HG02623 (cell line): Measurements from ENCODE around the gene PXT1.
"Not testable (repeated sequence)": the region's sequence is repeated elsewhere in the genome, so short reads cannot be mapped to it uniquely, and the experiment has no call there.

ENCODE experiments used
- ATAC-seq: cut with Tn5 transposase; IDR thresholded peaks from one replicate; pipeline ENCODE4 v1.9.1; 2021; ENCODE audit warnings: moderate library complexity; ENCODE audit not compliant: unreplicated experiment

The PXT1 gene

DNA sequence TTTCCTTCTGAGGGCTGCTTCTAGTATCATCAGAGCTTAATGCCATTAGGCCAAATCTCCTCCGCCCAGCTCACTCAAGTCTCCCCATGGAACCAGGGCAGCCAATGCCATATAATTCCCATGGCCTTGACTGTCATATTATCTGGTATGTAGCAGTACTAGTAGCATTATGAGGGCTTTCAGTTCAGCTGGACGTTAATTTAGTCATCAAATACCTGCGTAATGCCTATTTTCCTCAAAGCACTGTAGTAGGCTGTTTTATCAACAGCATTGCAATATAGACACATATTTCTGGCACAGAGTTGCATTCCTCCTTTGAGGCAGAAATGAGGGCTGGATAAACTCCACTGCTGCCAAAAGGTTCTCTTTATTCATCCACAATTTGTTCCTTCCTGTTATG lies 1.8 kb upstream of the PXT1 start:
- no peak for ATAC-seq

DNA sequence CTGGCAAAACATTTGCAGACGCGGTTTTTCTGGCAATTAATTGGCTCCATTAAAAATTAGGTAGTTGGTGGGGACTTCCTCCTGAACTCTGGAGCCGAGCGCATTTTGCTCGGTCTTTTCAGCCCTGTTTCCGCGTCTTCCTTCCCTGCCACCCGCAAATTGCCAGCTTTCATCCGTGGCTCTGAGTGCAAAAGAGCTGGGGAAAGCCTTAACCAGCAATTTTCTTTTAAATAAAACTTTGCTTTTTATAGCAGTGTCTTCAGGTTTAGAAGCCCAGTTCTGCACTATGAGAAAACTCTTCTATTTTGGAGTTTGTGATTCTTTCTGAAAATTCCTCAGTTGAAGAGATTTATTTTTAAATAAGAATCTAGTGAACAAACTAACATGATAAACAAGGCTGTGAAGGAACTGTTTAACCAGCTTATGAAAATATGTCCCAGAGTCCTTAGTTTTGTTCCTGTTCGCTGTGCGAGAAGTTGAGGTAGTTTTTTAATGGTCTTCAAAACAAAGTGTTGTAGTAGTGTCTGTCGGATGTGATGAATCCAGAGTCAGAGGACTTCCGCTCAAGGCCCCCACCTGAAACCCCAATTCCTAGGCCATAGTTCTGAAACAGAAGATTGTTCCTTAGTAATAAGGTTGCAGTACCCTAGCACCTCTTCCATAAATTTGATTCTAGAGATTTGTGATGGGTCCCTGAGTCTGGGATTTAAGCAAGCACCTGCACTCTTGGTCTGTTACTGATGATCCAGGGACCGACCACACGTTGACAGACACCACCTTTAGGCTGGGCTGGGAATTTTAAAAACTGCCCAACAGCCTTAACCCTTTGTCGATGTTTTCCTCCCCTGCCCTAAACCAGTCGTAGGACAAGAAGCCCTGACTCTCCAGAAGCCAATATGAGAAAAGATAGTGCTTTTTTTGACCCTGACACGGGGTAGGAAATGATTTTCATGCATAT lies 1.1 kb upstream of the PXT1 start:
- ATAC-seq = no peak

DNA sequence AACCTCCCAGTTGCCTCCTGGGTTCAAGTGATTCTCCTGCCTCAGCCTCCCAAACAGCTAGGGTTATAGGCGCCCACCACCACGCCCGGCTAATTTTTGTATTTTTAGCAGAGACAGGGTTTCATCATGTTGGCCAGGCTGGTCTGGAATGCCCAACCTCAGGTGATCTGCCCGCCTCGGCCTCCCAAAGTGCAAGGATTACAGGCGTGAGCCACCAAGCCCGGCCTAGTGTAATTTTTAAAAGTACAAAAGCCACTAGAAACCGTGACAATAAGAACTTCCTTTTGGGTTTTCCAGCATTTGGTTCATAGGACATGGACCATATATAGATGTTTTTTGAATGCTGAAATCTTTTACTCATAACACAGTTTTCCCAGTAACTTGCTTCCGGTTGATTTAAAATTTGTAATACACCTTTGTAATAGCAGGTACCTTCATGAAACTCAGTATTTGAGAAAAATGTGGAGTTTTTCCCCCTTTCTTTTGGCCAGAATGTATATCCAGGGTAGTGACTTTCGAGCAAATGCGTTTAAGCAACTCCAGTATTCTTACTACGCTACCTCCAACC lies 467 bp downstream of the PXT1 start:
- no peak for ATAC-seq

DNA sequence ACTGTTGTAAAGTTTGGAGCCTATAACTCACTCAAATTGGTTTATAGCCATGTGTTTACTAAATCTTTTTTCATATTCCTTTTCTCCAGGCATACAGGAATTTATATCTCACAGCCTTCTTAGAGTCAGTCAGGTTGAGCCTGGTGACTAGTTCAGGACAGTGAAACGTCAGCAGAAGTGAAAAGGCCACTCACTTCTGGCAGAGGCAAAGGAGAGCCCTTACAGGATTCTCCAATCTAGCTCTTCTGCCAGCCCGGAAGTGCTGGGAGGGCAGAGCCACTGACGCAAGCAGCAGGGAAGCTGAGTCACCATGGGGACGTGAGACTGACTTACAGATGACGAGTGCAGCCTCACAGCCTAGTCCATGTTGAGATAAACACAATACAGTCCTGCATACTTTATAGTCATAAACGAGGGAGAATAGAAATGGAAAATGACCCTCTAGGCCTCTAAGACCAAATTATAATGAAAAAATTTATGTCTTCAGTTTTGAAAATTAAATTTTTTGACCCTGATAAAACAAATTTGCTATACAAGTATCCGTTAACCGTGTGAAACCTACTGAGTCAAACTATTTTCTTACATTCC lies 1.3 kb downstream of the PXT1 start:
- ATAC-seq = peak; percentile 41

DNA sequence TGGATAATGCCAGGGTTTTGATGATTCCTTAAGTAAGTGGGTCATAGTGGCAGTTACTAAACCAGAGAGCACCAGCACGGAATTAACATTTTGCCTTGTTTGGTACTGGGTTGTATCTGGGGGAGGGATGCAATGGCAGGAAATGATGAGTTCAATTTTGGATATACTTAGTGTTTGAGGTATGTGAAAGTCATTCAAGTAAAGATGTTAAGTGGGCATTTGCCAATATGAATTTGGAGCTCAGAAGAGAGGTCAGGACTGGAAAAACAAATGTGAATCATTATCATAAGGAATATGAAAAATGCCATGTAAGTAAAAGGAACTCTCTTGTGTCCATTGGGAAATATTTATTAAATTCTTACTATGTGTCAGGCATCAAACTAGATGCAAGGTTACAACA lies 6.2 kb downstream of the PXT1 start:
- ATAC-seq = no peak

- no peak for ATAC-seq
Observed at GRCh38 chr6:36432151-36432671, 10.4 kb downstream of the PXT1 start.

- ATAC-seq = no peak
Observed at GRCh38 chr6:36431197-36431596, 11.5 kb downstream of the PXT1 start.

GRCh38 chr6:36430351-36430750 lies 12.3 kb downstream of the PXT1 start:
- ATAC-seq = no peak

DNA sequence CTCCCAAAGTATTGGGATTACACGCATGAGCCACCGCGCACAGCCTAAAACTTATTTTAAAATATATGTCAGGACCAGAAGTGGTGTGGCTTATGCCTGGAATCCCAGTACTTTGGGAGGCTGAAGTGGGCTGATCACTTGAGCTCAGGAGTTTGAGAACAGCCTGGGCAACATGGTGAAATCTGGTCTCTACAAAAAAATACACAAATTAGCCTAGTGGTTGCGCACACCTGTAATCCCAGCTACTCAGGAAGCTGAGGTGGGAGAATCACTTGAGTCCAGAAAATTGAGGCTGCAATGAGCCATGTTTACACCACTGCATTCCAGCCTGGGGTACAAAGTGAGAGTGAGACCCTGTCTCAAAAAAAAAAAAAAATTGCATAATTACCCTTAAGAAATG lies 13.7 kb downstream of the PXT1 start:
- no peak for ATAC-seq

GRCh38 chr6:36426622-36427021 lies 16.0 kb downstream of the PXT1 start:
- no peak for ATAC-seq

GRCh38 chr6:36423101-36423824 lies 19.4 kb downstream of the PXT1 start:
- ATAC-seq = peak; percentile 88

DNA sequence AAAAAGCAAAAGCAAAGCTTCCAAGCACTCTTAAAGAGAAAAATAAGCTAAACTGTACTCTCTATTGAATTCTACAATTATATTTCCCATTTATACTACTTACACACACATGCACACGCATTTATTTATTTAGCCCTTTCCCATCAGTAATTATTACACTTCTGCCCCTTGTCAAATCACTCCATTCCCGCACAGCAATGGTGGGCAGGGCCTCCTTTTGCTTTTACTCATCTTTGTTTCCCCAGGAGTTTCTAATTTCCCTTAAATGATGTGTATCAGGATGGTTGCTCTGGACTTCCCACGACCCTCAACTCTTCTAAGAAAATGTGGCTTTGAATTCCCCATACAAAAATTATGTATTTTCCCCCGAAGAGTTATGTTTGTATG lies 19.9 kb downstream of the PXT1 start:
- ATAC-seq = no peak

GRCh38 chr6:36419310-36419709 lies 23.3 kb downstream of the PXT1 start:
- no peak for ATAC-seq

GRCh38 chr6:36418558-36418957 lies 24.1 kb downstream of the PXT1 start:
- no peak for ATAC-seq

DNA sequence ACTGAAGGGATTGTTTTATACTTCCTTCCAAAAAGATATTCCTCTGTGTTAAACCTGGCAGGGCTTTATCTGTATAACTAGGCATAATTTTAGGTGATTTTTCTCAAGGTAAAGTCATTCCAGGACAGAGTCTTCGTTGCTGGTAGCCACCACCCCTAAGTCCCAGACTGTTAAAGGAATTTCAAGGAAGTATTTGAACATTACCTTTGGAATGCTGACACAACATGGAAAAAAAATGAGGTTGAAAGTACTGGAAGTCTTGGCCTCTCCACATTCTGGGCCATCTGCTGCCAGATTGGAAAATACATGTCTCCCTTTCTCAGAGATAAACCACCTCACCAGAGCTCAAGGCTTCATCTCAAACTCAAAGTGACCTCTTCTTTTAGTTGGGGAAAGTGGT lies 28.2 kb downstream of the PXT1 start:
- ATAC-seq = no peak

GRCh38 chr6:36413489-36414480 lies 28.9 kb downstream of the PXT1 start:
- ATAC-seq = no peak

GRCh38 chr6:36409718-36410117 lies 32.9 kb downstream of the PXT1 start:
- not testable (repeated sequence) for ATAC-seq

DNA sequence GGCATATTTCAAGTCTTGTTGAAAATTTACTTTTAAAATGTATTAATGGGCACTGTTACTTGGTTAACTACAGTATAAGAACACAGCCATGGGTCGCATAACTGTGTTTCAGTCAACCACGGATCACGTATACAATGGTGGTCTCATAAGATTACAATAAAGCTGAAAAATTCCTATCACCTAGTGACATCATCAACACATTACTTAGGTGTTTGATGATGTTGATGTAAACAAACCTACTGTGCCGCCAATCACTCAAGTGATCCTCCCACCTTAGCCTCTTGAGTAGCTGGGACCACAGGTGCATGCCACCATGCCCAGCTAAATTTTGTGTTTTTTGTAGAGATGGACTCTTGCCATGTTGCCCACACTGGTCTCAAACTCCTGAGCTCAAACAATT lies 38.5 kb downstream of the PXT1 start:
- no peak for ATAC-seq

- ATAC-seq = no peak
Observed at GRCh38 chr6:36402481-36402880, 40.2 kb downstream of the PXT1 start.

GRCh38 chr6:36399970-36400369 lies 42.7 kb downstream of the PXT1 start:
- no peak for ATAC-seq
